ENCODE results near the gene CACUL1.
"Not testable (repeated sequence)": the region's sequence is repeated elsewhere in the genome, so short reads cannot be mapped to it uniquely, and the experiment has no call there.

CACUL1 gene

DNA sequence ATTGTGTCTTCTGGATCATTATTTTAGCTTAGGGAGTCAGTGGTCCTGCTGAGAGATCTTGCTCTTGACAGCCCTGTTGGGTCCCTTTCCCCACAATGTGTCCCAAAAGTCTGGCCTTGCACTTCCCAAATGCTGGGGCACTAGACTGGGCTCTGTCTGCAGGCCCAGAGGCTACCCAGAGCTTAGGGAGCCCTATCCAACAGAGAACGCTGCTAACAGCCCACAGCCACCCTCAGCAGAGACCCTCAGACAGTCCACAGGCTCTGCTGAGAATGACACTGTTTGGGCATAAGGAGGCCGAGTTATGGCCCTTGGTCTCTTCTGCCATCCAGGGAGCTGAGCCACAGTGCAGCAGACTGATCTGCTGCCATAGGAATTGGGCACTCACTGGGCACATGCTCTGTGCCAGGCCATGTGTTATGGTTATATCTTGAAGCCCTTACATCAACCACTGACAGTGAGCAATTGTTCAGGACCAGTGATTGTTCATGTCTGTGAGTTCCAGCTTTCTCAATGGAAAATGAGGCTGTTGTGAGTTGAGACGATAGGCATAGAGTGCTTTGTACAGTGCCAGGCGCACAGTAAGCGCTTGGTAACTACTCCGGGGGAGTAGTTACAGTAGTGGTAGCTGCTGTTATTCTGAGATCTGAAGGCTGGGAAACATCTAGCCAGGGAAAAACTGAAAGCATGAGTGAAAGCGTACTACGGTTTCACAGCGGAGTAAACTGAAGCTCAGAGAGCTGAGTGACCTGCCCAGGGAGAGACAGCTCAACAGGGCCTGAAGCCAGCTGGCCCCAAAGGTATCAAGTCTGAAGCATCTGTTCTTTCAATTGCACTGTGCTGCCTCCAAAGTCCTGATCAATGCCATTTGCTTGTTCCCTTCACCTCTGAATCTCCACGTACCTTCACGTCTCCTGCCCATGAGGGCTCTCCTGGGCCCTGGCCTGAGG, 81.7 kb downstream of the CACUL1 start:
- DNase-seq (ENCODE audit: extremely low read depth, low read depth): no peak
- TF ChIP-seq, protein P1, sequence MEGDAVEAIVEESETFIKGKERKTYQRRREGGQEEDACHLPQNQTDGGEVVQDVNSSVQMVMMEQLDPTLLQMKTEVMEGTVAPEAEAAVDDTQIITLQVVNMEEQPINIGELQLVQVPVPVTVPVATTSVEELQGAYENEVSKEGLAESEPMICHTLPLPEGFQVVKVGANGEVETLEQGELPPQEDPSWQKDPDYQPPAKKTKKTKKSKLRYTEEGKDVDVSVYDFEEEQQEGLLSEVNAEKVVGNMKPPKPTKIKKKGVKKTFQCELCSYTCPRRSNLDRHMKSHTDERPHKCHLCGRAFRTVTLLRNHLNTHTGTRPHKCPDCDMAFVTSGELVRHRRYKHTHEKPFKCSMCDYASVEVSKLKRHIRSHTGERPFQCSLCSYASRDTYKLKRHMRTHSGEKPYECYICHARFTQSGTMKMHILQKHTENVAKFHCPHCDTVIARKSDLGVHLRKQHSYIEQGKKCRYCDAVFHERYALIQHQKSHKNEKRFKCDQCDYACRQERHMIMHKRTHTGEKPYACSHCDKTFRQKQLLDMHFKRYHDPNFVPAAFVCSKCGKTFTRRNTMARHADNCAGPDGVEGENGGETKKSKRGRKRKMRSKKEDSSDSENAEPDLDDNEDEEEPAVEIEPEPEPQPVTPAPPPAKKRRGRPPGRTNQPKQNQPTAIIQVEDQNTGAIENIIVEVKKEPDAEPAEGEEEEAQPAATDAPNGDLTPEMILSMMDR (IDR thresholded peaks at IDR 0.05; ENCODE audit: low read depth, low read length, missing control alignments): no peak
- no peak overlapping the region for H3K4me3 ChIP-seq (replicated peaks; ENCODE audit: low read depth, low read length)

DNA sequence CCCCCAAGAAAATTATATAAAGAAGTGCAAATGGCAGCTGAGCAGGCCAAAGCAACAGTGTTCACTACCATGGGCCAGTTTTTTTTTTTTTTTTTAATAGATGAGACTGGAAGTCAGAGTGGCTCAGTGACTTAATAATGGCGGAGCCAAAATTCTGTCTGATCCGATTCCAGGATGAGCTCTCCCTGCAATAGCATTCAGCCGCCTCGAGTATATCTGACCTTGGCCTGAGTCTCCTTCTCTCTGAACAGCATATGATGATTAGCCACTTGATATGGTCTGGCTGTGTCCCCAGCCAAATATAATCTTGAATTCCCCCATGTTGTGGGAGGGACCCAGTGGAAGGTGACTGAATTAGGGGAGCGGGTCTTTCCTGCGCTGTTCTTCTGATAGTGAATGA, 82.6 kb downstream of the CACUL1 start:
- DNase-seq (ENCODE audit: extremely low read depth, low read depth): no peak
- H3K4me3 ChIP-seq (replicated peaks; ENCODE audit: low read depth, low read length): no peak overlapping the region
- TF ChIP-seq, protein P1 (IDR thresholded peaks at IDR 0.05; ENCODE audit: low read depth, low read length, missing control alignments): no peak

DNA sequence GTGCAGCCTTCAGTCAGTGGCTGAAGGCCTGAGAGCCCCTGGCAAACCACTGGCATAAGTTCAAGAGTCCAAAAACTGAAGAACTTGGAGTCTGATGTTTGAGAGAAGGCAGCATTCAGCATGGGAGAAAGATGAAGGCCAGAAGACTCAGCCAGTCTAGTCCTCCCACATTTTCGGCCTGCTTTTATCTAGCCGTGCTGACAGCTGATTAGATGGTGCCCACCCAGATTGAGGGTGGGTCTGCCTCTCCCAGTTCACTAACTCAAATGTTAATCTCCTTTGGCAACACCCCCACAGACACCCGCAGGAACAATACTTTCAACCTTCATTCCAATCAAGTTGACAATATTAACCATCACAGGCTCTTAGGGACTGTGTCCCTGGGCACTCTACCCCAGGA, 83.5 kb downstream of the CACUL1 start:
- not testable (repeated sequence) for DNase-seq (ENCODE audit: extremely low read depth, low read depth)

DNA sequence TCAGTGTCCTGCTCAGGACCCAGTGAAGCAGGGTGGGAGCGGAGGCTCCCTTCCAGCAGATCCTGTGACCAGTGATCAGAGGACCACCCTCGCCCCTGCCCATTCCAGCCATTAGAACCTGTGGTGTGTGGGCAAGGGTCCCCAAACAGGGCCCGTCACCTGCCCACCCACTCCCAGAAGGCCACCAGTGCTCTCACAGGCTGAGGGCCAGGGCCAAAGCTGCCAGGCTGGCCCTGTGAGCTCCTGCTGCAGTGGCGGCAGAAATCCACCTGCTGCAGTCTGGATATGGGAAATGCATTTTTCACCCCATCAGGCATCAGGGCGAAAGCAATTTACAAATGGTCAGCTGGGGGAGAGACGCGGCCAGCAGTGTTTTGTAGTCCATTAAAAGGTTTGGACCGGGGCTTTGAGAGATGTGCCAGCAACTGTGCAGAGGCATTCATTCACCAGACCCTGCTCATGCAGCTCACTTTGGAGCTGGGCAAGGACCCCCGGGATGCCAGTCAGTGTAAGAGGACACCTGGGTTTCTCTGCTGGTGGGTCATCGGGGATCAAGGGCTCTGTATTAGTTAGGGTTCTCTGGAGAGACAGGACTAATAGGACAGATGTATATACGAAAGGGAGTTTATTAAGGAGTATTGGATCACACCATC, 84.2 kb downstream of the CACUL1 start:
- DNase-seq (ENCODE audit: extremely low read depth, low read depth): no peak
- H3K4me3 ChIP-seq (replicated peaks; ENCODE audit: low read depth, low read length): no peak overlapping the region
- TF ChIP-seq, protein P1 (IDR thresholded peaks at IDR 0.05; ENCODE audit: low read depth, low read length, missing control alignments): no peak

More for the DNA sequence above, 83.5 kb downstream of the CACUL1 start:
- not testable (repeated sequence) for H3K4me3 ChIP-seq (replicated peaks; ENCODE audit: low read depth, low read length)

DNA sequence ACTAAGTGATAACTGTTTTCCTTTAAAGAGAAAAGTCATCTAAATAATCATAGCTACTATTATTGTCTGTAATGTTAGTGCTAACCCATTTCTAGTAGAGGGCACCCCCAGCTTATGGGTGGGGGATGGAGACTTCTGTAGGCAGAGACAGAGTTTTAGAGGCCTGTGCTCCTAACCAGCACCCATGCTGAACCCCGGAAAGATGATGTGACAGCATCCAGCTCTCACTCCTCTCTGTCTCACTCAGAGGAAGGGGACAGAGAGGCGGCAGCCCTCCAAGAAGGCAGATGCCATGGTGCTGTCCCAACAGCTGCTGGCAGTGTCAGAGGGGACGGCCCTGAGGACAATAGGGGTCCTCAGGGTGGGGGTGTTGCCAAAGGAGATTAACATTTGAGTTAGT, 84.9 kb downstream of the CACUL1 start:
- no peak overlapping the region for H3K4me3 ChIP-seq (replicated peaks; ENCODE audit: low read depth, low read length)
- TF ChIP-seq, protein P1 (IDR thresholded peaks at IDR 0.05; ENCODE audit: low read depth, low read length, missing control alignments): no peak
- no peak for DNase-seq (ENCODE audit: extremely low read depth, low read depth)

DNA sequence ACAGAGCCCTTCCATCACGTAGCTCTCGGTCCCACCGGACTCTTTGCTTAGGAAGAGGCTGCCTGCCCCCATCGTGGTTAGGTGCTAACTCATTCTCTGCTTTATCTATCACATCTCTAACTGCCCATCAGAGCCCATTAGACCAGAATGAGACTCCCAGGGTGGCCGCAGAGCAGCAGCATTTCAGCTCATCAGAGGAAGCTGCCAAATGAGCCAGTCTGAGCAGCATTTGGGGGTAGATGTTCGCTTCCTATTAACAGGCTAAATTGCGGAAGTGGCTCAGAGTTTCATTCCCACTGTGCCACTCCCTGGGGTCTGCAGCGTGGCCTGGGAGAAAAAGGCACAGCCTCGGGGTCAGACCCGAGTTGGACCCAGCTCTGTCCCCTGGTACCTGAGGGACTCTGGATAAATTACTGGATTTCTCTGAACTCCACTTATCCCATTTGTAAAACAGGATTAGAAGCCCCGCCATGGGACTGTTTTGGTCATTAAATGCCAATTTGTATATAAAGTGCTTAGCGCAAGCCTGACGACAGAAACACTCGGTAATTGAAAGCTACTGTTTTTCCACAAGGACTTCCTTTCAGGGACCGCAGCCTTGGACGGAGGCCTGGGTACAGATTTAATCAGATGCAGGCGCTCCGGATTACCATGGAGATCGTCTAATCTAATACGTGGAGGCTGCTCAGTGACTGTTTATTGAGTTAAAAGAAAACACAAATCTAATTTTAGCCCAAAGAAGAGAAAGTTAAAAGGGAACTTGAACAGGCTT, 85.6 kb downstream of the CACUL1 start:
- TF ChIP-seq, protein P1 (IDR thresholded peaks at IDR 0.05; ENCODE audit: low read depth, low read length, missing control alignments): no peak
- no peak overlapping the region for H3K4me3 ChIP-seq (replicated peaks; ENCODE audit: low read depth, low read length)
- peak; percentile 59 for DNase-seq (ENCODE audit: extremely low read depth, low read depth)

All from HFF-Myc (cell line).